Measurements from ENCODE around the gene TMEFF2. TPM values are rescaled to one million over a fixed set of nuclear protein-coding genes. Genes with fewer than 3 reads are reported as not detected.

The TMEFF2 gene
- total and polyA plus RNA-seq, 2 experiments from 2014 or later: 1.7 to 2.2 TPM

DNA sequence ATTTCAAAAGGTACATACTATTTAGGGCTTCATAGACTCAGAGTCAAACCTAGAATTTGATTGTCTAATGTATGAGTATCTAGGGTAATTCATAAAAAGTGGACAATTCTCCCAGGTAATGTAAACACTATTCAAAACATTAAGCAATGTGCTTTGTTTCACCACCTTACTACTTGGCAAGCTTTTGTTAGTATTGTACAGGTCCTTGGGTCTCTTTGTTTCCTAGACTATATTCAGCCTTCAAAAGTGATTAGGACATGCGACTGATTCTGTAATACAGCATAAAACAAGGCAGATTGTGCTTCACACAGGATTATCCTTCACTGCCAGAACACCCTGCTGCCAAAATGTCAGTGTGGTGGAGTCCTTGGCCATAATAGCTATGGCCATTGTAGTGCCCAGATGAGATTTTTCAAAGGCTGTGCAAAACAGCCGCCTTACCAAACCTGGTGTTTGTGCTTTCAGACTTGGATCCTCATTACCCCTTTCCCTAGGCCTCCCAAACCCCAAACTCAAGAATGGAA lies 257.8 kb downstream of the TMEFF2 start:
- Histone ChIP-seq H3K9me2 (ENCODE audit: insufficient read depth) (peaks cover 6% of the 10 kb centered on the region), H3K4me3 (no peak overlapping the region), H3K79me2 (replicated peaks; ENCODE audit: insufficient read depth) (no peaks in the 10 kb centered on the region), H3K27ac (ENCODE audit: low read depth) (no peak overlapping the region), H3K36me3 (ENCODE audit: insufficient read depth) (no peaks in the 10 kb centered on the region), H3F3A (replicated peaks; ENCODE audit: low read depth) (no peaks in the 10 kb centered on the region), H3K27me3 (ENCODE audit: insufficient read depth) (no peaks in the 10 kb centered on the region), H4K20me1 (replicated peaks; ENCODE audit: insufficient read depth) (no peaks in the 10 kb centered on the region), H2AFZ (no peak overlapping the region), H3K4me2 (no peak overlapping the region), H3K4me1 (ENCODE audit: insufficient read depth) (peaks cover under 1% of the 10 kb centered on the region; the same call in 1 of the 2 replicates)
- H3K9me3 Mint-ChIP-seq: no peaks in the 10 kb centered on the region
- TF ChIP-seq ZNF331 (CRISPR knock-in tag; IDR thresholded peaks at IDR 0.05; ENCODE audit: low read depth): no peak
- TF ChIP-seq JUNB (IDR thresholded peaks at IDR 0.05; ENCODE audit: unreplicated experiment): no peak
- TF ChIP-seq, protein P1, sequence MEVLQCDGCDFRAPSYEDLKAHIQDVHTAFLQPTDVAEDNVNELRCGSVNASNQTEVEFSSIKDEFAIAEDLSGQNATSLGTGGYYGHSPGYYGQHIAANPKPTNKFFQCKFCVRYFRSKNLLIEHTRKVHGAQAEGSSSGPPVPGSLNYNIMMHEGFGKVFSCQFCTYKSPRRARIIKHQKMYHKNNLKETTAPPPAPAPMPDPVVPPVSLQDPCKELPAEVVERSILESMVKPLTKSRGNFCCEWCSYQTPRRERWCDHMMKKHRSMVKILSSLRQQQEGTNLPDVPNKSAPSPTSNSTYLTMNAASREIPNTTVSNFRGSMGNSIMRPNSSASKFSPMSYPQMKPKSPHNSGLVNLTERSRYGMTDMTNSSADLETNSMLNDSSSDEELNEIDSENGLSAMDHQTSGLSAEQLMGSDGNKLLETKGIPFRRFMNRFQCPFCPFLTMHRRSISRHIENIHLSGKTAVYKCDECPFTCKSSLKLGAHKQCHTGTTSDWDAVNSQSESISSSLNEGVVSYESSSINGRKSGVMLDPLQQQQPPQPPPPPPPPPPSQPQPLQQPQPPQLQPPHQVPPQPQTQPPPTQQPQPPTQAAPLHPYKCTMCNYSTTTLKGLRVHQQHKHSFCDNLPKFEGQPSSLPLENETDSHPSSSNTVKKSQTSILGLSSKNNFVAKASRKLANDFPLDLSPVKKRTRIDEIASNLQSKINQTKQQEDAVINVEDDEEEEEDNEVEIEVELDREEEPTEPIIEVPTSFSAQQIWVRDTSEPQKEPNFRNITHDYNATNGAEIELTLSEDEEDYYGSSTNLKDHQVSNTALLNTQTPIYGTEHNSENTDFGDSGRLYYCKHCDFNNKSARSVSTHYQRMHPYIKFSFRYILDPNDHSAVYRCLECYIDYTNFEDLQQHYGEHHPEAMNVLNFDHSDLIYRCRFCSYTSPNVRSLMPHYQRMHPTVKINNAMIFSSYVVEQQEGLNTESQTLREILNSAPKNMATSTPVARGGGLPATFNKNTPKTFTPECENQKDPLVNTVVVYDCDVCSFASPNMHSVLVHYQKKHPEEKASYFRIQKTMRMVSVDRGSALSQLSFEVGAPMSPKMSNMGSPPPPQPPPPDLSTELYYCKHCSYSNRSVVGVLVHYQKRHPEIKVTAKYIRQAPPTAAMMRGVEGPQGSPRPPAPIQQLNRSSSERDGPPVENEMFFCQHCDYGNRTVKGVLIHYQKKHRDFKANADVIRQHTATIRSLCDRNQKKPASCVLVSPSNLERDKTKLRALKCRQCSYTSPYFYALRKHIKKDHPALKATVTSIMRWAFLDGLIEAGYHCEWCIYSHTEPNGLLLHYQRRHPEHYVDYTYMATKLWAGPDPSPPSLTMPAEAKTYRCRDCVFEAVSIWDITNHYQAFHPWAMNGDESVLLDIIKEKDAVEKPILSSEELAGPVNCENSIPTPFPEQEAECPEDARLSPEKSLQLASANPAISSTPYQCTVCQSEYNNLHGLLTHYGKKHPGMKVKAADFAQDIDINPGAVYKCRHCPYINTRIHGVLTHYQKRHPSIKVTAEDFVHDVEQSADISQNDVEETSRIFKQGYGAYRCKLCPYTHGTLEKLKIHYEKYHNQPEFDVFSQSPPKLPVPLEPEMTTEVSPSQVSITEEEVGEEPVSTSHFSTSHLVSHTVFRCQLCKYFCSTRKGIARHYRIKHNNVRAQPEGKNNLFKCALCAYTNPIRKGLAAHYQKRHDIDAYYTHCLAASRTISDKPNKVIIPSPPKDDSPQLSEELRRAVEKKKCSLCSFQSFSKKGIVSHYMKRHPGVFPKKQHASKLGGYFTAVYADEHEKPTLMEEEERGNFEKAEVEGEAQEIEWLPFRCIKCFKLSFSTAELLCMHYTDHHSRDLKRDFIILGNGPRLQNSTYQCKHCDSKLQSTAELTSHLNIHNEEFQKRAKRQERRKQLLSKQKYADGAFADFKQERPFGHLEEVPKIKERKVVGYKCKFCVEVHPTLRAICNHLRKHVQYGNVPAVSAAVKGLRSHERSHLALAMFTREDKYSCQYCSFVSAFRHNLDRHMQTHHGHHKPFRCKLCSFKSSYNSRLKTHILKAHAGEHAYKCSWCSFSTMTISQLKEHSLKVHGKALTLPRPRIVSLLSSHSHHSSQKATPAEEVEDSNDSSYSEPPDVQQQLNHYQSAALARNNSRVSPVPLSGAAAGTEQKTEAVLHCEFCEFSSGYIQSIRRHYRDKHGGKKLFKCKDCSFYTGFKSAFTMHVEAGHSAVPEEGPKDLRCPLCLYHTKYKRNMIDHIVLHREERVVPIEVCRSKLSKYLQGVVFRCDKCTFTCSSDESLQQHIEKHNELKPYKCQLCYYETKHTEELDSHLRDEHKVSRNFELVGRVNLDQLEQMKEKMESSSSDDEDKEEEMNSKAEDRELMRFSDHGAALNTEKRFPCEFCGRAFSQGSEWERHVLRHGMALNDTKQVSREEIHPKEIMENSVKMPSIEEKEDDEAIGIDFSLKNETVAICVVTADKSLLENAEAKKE (CRISPR knock-in tag; IDR thresholded peaks at IDR 0.05): no peak
- no peak for TF ChIP-seq NANOG (IDR thresholded peaks at IDR 0.05; ENCODE audit: borderline replicate concordance)
- no peak for TF ChIP-seq CREB1 (CRISPR knock-in tag; IDR thresholded peaks at IDR 0.05; ENCODE audit: low read depth)
- no peak for TF ChIP-seq EZH2phosphoT487 (IDR thresholded peaks at IDR 0.05; ENCODE audit: unreplicated experiment)
- TF ChIP-seq, protein P2, sequence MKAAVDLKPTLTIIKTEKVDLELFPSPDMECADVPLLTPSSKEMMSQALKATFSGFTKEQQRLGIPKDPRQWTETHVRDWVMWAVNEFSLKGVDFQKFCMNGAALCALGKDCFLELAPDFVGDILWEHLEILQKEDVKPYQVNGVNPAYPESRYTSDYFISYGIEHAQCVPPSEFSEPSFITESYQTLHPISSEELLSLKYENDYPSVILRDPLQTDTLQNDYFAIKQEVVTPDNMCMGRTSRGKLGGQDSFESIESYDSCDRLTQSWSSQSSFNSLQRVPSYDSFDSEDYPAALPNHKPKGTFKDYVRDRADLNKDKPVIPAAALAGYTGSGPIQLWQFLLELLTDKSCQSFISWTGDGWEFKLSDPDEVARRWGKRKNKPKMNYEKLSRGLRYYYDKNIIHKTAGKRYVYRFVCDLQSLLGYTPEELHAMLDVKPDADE (IDR thresholded peaks at IDR 0.05): no peak
- no peak for TF ChIP-seq EZH2 (IDR thresholded peaks at IDR 0.05; ENCODE audit: low read depth, unreplicated experiment)
- no peak for TF ChIP-seq POLR2AphosphoS5 (IDR thresholded peaks at IDR 0.05; ENCODE audit: low read depth)
- TF ChIP-seq, protein P3, sequence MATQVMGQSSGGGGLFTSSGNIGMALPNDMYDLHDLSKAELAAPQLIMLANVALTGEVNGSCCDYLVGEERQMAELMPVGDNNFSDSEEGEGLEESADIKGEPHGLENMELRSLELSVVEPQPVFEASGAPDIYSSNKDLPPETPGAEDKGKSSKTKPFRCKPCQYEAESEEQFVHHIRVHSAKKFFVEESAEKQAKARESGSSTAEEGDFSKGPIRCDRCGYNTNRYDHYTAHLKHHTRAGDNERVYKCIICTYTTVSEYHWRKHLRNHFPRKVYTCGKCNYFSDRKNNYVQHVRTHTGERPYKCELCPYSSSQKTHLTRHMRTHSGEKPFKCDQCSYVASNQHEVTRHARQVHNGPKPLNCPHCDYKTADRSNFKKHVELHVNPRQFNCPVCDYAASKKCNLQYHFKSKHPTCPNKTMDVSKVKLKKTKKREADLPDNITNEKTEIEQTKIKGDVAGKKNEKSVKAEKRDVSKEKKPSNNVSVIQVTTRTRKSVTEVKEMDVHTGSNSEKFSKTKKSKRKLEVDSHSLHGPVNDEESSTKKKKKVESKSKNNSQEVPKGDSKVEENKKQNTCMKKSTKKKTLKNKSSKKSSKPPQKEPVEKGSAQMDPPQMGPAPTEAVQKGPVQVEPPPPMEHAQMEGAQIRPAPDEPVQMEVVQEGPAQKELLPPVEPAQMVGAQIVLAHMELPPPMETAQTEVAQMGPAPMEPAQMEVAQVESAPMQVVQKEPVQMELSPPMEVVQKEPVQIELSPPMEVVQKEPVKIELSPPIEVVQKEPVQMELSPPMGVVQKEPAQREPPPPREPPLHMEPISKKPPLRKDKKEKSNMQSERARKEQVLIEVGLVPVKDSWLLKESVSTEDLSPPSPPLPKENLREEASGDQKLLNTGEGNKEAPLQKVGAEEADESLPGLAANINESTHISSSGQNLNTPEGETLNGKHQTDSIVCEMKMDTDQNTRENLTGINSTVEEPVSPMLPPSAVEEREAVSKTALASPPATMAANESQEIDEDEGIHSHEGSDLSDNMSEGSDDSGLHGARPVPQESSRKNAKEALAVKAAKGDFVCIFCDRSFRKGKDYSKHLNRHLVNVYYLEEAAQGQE (IDR thresholded peaks at IDR 0.05; ENCODE audit: unreplicated experiment): no peak
- TF ChIP-seq, protein P4, sequence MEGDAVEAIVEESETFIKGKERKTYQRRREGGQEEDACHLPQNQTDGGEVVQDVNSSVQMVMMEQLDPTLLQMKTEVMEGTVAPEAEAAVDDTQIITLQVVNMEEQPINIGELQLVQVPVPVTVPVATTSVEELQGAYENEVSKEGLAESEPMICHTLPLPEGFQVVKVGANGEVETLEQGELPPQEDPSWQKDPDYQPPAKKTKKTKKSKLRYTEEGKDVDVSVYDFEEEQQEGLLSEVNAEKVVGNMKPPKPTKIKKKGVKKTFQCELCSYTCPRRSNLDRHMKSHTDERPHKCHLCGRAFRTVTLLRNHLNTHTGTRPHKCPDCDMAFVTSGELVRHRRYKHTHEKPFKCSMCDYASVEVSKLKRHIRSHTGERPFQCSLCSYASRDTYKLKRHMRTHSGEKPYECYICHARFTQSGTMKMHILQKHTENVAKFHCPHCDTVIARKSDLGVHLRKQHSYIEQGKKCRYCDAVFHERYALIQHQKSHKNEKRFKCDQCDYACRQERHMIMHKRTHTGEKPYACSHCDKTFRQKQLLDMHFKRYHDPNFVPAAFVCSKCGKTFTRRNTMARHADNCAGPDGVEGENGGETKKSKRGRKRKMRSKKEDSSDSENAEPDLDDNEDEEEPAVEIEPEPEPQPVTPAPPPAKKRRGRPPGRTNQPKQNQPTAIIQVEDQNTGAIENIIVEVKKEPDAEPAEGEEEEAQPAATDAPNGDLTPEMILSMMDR (conservative IDR thresholded peaks at IDR 0.05; ENCODE audit: low read depth in 2 of 2): no peak
- no peak for TF ChIP-seq STAT1 (IDR thresholded peaks at IDR 0.05; ENCODE audit: unreplicated experiment)
- TF ChIP-seq ZNF114 (CRISPR knock-in tag; IDR thresholded peaks at IDR 0.05): no peak
- no peak overlapping the region for H3K4me3 Mint-ChIP-seq
- H3K27me3 Mint-ChIP-seq (ENCODE audit: insufficient read depth, low read depth, poor library complexity): no peaks in the 10 kb centered on the region
- H3K4me1 Mint-ChIP-seq: peaks cover 10% of the 10 kb centered on the region; the same call in 2 of the 3 replicates
- no peaks in the 10 kb centered on the region for H3K36me3 Mint-ChIP-seq (ENCODE audit: low read depth)
- ATAC-seq: no peak
- DNase-seq (ENCODE audit: low spot score): no peak
- H3K27ac Mint-ChIP-seq: no peak overlapping the region
